PC-3 (cell line): ENCODE measurements around the gene PRRT1B. TPM values are rescaled to one million over a fixed set of nuclear protein-coding genes. Genes with fewer than 3 reads are reported as not detected.

Source experiments
- ATAC-seq: fragments of 200-7000 bp; cut with Tn5 transposase; 2 replicates; pipeline ENCODE4 v1.9.1; 2020; ENCODE audit warnings: mild to moderate bottlenecking, moderate library complexity
- BruUV-seq: library from RNA; stranded (reverse); fragments of 400-500 nt; replicated peaks from 2 replicates; lab custom pipeline; 2021; lab: Mats Ljungman, UMichigan
- CTCF ChIA-PET: fragments of 300-600 bp; sonication (Branson Sonifier 250); formaldehyde crosslinking; loops from one replicate; lab custom pipeline; 2022; ENCODE audit warnings: antibody characterized with exemption; lab: Charles Lee
- POLR2A ChIA-PET: fragments of 300-600 bp; sonication (Branson Sonifier 250); formaldehyde crosslinking; loops from one replicate; lab custom pipeline; 2022; ENCODE audit warnings: antibody characterized with exemption; ENCODE audit not compliant: unreplicated experiment; lab: Charles Lee
- DNase-seq: peaks from one replicate; pipeline ENCODE4 v3.0.0-alpha.2; 2015
- H2AFZ ChIP-seq: fragments of 300-600 bp; sonication (generic); 2 replicates; pipeline ENCODE4 v1.6.0; 2016; ENCODE audit warnings: antibody characterized with exemption, low read length
- H3F3A ChIP-seq: fragments of 300-600 bp; sonication (generic); one replicate; pipeline ENCODE4 v1.6.0; 2017; ENCODE audit warnings: antibody characterized with exemption, low read length, control low read depth, mild to moderate bottlenecking; ENCODE audit not compliant: unreplicated experiment
- H3K27ac ChIP-seq: fragments of 300-600 bp; sonication (generic); 2 replicates; pipeline ENCODE4 v1.5.1; 2016; ENCODE audit warnings: mild to moderate bottlenecking, low read length
- H3K27me3 ChIP-seq: fragments of 300-600 bp; sonication (generic); 2 replicates; pipeline ENCODE4 v1.6.1; 2016; ENCODE audit warnings: low read length, mixed read lengths
- H3K36me3 ChIP-seq: fragments of 300-600 bp; sonication (generic); 2 replicates; pipeline ENCODE4 v1.6.1; 2016; ENCODE audit warnings: low read depth, mixed run types, low read length, mixed read lengths
- H3K4me1 ChIP-seq: fragments of 300-600 bp; sonication (generic); 2 replicates; pipeline ENCODE4 v1.5.1; 2016; ENCODE audit warnings: low read length; ENCODE audit not compliant: insufficient read depth
- H3K4me2 ChIP-seq: fragments of 300-600 bp; sonication (generic); 2 replicates; pipeline ENCODE4 v1.6.0; 2016; ENCODE audit warnings: low read length
- H3K4me3 ChIP-seq: fragments of 300-600 bp; sonication (generic); 2 replicates; pipeline ENCODE4 v1.5.1; 2016; ENCODE audit warnings: mild to moderate bottlenecking, low read length, mixed read lengths
- H3K79me2 ChIP-seq: fragments of 300-600 bp; sonication (generic); 2 replicates; pipeline ENCODE4 v1.6.1; 2017; ENCODE audit warnings: low read length, mixed read lengths
- H3K9ac ChIP-seq: fragments of 300-600 bp; sonication (generic); 2 replicates; pipeline ENCODE4 v1.6.0; 2016; ENCODE audit warnings: mild to moderate bottlenecking, low read length
- H3K9me2 ChIP-seq: fragments of 300-600 bp; sonication (generic); replicated peaks from 2 replicates; pipeline ENCODE4 v1.6.1; 2016; ENCODE audit warnings: mixed run types, low read length, mixed read lengths
- H3K9me3 ChIP-seq: fragments of 300-600 bp; sonication (generic); 2 replicates; pipeline ENCODE4 v1.6.1; 2016; ENCODE audit warnings: low read length, mixed read lengths
- H4K20me1 ChIP-seq: fragments of 300-600 bp; sonication (generic); 2 replicates; pipeline ENCODE4 v1.6.1; 2016; ENCODE audit warnings: low read length, mixed read lengths
- EZH2 ChIP-seq: fragments of 300-600 bp; sonication (generic); IDR thresholded peaks from one replicate; pipeline ENCODE4 v1.6.1; 2017; ENCODE audit warnings: antibody characterized with exemption, mild to moderate bottlenecking, low read length; ENCODE audit not compliant: unreplicated experiment
- EZH2phosphoT487 ChIP-seq: fragments of 300-600 bp; sonication (generic); IDR thresholded peaks from 2 replicates; pipeline ENCODE4 v1.6.1; 2018; ENCODE audit warnings: mild to moderate bottlenecking, antibody characterized with exemption, low read length, borderline replicate concordance
- intact Hi-C: fragments of 100-400 bp; cut with micrococcal nuclease; formaldehyde crosslinking; loops from 2 replicates; pipeline ENCODE4 v1.9.0; 2023
- total RNA-seq: library from RNA; depleted of rRNA; stranded (reverse); fragments of >200 nt; gene quantifications from 2 replicates; pipeline ENCODE4 v1.2.3, GENCODE V29; 2014
- TF ChIP-seq, protein P1 (sequence below): fragments of 300-600 bp; sonication (generic); conservative IDR thresholded peaks from 2 replicates; pipeline ENCODE4 v1.5.1; 2017; ENCODE audit warnings: antibody characterized with exemption, low read depth, mild to moderate bottlenecking, low read length

The PRRT1B gene
- total RNA-seq, 1 experiment from 2014 or later: not detected

DNA sequence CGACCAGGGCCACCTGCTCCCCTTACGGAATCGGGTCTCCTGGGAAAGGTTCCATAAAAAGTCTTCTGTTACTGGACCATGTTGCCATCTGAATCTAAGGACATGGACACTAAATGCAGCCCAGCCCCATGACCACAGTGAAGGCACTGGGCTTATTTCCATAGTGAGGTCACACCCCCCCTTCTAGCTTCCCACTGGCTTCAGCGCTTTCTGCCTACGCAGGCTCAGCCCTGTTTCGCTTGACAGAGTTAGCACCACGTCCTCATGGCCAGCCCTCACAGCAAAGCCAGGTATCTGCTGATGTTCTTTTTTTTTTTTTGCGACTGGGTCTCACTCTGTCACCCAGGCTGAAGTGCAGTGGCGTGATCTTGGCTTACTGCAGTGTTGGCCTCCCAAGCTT, 28.4 kb upstream of the PRRT1B start:
- no peak overlapping the region for H3K9ac ChIP-seq
- no peaks in the 10 kb centered on the region for H3F3A ChIP-seq
- no peaks in the 10 kb centered on the region for H3K79me2 ChIP-seq
- DNase-seq (no peak), ATAC-seq (no peak)
- no peaks in the 10 kb centered on the region for H3K4me1 ChIP-seq
- no peaks in the 10 kb centered on the region for H4K20me1 ChIP-seq
- H2AFZ ChIP-seq: no peak overlapping the region
- no peak for TF ChIP-seq EZH2
- TF ChIP-seq, protein P1, sequence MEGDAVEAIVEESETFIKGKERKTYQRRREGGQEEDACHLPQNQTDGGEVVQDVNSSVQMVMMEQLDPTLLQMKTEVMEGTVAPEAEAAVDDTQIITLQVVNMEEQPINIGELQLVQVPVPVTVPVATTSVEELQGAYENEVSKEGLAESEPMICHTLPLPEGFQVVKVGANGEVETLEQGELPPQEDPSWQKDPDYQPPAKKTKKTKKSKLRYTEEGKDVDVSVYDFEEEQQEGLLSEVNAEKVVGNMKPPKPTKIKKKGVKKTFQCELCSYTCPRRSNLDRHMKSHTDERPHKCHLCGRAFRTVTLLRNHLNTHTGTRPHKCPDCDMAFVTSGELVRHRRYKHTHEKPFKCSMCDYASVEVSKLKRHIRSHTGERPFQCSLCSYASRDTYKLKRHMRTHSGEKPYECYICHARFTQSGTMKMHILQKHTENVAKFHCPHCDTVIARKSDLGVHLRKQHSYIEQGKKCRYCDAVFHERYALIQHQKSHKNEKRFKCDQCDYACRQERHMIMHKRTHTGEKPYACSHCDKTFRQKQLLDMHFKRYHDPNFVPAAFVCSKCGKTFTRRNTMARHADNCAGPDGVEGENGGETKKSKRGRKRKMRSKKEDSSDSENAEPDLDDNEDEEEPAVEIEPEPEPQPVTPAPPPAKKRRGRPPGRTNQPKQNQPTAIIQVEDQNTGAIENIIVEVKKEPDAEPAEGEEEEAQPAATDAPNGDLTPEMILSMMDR: no peak
- no peak for TF ChIP-seq EZH2phosphoT487
- H3K4me2 ChIP-seq: no peak overlapping the region
- H3K27ac ChIP-seq: no peak overlapping the region
- no TSS peak for BruUV-seq
- ChIA-PET POLR2A (no interaction called here), CTCF (no interaction called here)
- no peaks in the 10 kb centered on the region for H3K27me3 ChIP-seq
- intact Hi-C loops: no loop called here
- no peak overlapping the region for H3K4me3 ChIP-seq
- no peaks in the 10 kb centered on the region for H3K9me2 ChIP-seq
- peaks cover 5% of the 10 kb centered on the region; the same call in 1 of the 2 replicates for H3K36me3 ChIP-seq
- H3K9me3 ChIP-seq: no peaks in the 10 kb centered on the region

DNA sequence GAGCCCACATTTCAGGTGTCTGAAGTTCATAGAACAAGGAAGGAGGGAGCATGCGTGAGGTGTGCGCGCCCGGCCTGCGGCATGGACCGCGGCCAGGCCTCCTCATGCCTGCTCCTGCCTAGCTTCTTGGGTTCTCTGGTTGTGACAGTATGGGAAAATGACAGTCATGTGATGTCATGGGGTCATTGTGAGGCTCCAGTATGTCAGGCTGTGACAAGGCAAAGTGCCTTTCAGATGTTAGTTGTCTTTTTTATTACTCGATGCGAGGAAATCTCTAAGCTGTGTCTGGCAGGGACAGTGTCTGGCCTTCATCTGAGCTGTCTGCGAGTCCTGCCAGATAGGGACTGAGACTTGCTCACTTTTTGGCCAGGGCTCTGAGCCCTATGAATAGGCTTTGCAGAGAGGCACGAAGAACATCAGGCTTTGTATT, 27.5 kb upstream of the PRRT1B start:
- TF ChIP-seq, protein P1: no peak
- TF ChIP-seq EZH2: no peak
- TF ChIP-seq EZH2phosphoT487: no peak
- ATAC-seq (no peak), DNase-seq (no peak)
- Histone ChIP-seq H3K9ac (no peak overlapping the region), H3K79me2 (no peaks in the 10 kb centered on the region), H3K27ac (no peak overlapping the region), H3K4me3 (no peak overlapping the region), H3K4me1 (no peaks in the 10 kb centered on the region), H3K9me2 (no peaks in the 10 kb centered on the region), H2AFZ (no peak overlapping the region), H4K20me1 (no peaks in the 10 kb centered on the region), H3F3A (no peaks in the 10 kb centered on the region), H3K36me3 (peaks cover 5% of the 10 kb centered on the region; the same call in 1 of the 2 replicates), H3K27me3 (no peaks in the 10 kb centered on the region), H3K9me3 (no peaks in the 10 kb centered on the region), H3K4me2 (no peak overlapping the region)
- BruUV-seq: no TSS peak
- POLR2A ChIA-PET: no interaction called here
- CTCF ChIA-PET: no interaction called here
- intact Hi-C loops: no loop called here

DNA sequence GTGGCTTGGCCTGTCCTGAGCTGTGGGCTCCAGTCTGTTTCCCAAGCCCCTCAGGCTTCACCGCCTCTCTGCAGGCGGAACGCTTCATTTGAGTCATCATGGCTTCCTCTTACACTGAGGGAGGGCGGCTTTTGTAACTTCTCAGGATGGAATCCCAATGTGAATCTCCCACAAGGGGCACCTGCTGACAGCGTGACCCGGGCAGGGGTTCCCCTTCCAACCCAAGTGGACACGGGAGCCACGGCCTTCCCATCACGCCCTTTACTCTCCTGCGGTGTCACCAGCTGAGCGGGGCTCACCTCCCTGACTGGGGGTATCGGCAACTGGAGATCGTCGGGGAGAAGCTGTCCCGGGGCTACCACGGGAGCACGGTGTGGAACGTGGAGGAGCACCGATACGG, 26.8 kb upstream of the PRRT1B start:
- BruUV-seq: no TSS peak
- H3K4me3 ChIP-seq: no peak overlapping the region
- CTCF ChIA-PET: no interaction called here
- TF ChIP-seq EZH2 (no peak), EZH2phosphoT487 (no peak)
- TF ChIP-seq, protein P1: no peak
- no peak overlapping the region for H3K9ac ChIP-seq
- DNase-seq (no peak), ATAC-seq (no peak)
- H3K4me2 ChIP-seq: no peak overlapping the region
- no peaks in the 10 kb centered on the region for H3K27me3 ChIP-seq
- POLR2A ChIA-PET: no interaction called here
- no peaks in the 10 kb centered on the region for H4K20me1 ChIP-seq
- no peaks in the 10 kb centered on the region for H3K79me2 ChIP-seq
- intact Hi-C loops: no loop called here
- no peaks in the 10 kb centered on the region for H3F3A ChIP-seq
- no peaks in the 10 kb centered on the region for H3K9me3 ChIP-seq
- H3K27ac ChIP-seq: no peak overlapping the region
- no peak overlapping the region for H2AFZ ChIP-seq
- no peaks in the 10 kb centered on the region for H3K9me2 ChIP-seq
- peaks cover 5% of the 10 kb centered on the region; the same call in 1 of the 2 replicates for H3K36me3 ChIP-seq
- no peaks in the 10 kb centered on the region for H3K4me1 ChIP-seq
